NCI-H82 treated with DMSO at 0.1 percent for 48 hours (cell line): ENCODE results near the gene PHEX.
A peak's percentile ranks its signal among the peaks of the same experiment; 100 is the strongest.
"Not testable (repeated sequence)": the region's sequence is repeated elsewhere in the genome, so short reads cannot be mapped to it uniquely, and the experiment has no call there.

Experiments used
- DNase-seq: peaks from one replicate; lab custom pipeline; 2025; ENCODE audit not compliant: unreplicated experiment; lab: John Stamatoyannopoulos, UW

PHEX gene

DNA sequence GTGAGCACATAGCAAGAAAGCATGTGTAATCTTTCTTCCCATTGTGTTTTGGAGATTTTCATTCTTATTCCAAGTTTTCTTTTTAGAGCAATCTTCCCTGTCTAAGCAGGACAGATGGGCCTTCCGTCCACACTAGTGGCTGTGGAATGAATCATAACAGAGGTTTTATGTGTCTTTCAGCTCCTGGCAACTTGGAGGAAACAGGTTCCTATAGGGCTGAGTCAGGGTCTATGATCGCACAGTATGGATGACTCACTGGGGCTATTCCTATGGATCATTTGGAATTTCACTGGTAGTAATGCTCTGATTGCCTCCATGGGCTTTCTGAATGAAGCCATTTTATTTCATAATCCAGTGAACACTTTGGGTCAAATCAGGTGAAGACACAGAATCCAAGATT lies 188.8 kb downstream of the PHEX start:
- no peak for DNase-seq

DNA sequence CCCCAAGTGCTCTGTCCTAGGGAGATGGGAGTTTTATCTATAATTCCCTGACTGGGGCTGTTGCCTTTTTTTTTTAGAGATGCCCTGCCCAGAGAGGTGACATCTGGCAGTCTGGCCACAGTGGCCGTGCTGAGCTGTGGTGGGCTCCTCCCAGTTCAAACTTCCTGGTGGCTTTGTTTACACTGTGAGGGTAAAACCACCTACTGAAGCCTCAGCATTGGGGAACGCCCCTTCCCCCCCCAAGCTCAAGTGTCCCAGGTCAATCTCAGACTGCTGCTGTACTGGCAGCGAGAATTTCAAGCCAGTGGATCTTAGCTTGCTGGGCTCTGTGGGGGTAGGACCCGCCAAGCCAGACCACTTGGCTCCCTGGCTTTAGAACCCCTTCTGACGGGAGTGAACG lies 202.3 kb downstream of the PHEX start:
- no peak for DNase-seq

DNA sequence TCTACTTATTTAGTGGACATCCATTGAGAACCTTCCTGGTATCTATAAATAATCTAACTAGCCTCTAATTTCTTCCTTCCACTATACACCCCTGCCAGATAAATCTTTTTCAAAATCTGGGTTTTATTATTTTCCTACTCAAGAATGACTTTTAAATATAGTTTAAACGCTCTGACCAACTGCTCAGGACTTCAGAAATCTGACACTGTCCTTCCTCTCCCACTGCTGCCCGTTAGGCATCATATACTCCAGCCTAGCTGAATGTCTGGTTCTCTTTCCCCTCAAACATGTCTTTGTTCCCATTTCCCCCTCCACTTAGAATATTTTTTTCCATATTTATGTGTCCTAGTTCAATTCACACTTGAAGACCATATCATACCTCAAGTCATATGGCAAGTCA lies 205.4 kb downstream of the PHEX start:
- no peak for DNase-seq

DNA sequence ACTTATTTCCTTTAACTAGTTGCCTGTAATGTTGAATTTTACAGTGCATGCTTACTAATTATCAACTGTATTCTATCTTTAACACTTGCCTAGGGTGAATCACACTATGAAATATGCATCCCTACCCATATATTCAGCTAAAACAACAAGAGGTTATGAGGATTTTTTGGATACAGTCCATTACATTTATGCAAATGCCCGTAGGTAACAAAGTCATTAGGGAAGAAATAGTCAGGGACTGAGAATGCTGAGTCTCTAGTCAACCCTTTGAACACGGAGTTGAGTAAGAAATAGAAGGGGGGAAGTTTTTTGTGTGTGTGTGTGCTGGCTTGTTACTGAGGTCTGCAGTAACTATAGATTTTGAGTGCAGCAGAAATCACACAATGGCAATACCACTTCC lies 214.5 kb downstream of the PHEX start:
- no peak for DNase-seq

DNA sequence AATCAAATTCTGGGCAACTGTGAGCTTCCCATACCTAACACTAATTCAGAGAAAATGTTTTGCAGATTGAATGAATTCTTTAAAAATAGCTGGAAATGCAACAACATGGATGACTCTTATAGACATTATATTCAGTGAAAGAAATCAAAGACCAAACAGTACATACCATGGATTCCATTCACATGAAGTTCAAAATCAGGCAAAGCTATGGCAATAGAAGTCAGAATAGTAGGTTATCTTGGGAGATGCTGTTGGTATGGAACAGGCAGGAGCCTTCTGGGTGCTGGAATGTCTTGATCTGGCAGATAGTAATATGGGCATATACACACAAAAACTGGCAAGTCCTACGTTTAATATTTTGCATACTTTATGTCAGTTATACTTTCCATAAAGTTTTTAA lies 215.0 kb downstream of the PHEX start:
- no peak for DNase-seq

DNA sequence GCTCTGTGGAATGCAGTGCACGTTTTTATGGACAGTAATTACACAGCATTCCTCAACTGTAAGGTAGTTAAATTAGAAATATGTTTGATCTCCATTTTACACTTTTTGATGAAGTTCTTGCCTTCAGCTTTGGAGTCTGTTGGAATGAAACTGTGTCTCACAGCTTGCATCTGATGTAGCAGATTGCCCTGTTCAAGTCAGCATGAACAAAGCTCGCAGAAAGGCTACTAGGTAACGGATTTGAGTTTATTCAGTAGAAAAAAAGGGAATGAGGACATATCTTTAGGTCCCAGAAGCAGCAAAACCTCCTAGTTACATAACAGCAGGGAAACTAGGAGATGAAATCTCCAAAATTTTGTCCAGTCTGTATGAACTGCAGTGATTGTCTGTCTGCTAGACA lies 216.3 kb downstream of the PHEX start:
- no peak for DNase-seq

DNA sequence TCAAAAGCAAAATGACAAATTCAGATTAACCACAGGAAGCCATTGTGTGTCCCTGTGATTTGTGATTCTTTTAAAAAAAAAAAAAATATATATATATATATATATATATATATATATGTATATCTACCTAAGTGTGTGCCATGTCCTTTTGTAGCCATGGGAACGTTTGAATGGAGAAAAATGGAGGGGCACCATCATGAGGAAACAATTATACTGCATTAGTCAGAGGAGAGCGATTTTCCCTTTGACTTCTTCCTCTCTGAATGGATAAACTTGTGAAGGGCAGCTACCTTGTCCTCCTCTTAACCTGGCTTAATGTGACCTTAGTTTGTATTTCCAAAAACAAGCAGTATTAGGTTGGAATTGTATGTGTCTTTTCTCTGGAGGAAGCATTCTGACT lies 217.2 kb downstream of the PHEX start:
- DNase-seq = no peak

DNA sequence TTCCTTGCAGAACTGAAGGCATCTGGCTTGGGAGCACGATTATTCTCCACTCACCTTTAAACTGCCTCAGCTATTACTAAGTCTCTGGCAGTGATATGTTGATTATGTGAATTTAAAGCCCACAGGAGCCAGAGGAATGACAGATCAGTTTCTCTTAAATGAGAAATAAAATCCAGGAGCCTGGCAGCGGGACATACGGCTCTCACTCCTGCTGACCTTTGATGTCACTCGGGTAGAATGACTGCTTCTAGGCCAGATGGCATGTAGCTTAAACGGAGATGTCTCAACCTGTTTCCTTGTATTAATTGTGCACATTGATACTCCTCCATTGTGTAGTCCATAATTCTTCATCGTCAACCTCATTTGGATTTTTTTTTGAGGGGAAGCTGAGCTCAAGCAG lies 236.6 kb downstream of the PHEX start:
- DNase-seq = no peak

DNA sequence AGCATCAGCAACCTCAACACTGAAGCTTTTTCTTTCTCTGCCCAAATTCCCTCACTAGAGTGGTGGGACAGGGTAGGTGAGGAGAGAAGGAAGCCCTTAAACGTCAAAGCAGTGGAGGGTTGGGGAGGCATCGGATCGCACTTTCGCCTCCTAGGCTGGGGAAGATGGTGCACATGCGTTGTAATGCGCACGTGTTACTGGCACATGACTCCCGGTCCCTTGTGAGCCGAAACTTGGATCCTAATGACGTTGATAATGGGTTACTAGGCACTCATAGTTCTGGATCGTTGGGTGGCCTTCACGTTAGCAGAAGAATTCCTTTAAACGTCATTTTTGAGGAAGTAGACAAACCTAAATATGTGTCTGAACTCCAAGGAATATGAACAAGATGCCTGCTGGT lies 240.5 kb downstream of the PHEX start, which contains the start of gene CBLL2:
CBLL2 (plus strand) TSS at position 301 of the 400 bp plus-strand sequence; CDS start at position 380, 79 bp downstream.
- DNase-seq = no peak

DNA sequence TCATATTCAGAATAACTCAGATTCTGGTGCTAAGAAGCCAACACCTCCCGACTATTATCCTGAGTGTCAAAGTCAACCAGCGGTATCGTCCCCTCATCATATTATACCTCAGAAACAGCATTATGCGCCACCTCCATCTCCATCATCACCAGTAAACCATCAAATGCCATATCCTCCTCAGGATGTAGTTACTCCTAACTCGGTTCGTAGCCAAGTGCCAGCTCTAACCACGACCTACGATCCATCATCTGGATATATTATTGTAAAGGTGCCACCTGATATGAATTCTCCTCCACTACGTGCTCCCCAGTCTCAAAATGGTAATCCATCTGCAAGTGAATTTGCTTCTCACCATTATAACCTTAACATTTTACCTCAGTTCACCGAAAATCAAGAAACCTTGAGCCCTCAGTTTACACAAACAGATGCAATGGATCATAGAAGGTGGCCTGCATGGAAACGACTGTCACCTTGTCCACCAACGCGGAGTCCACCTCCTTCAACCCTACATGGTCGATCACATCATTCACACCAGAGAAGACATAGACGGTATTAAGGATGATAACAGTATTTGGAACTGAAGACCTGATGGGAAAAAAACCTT lies 241.7 kb downstream of the PHEX start:
- DNase-seq = no peak

DNA sequence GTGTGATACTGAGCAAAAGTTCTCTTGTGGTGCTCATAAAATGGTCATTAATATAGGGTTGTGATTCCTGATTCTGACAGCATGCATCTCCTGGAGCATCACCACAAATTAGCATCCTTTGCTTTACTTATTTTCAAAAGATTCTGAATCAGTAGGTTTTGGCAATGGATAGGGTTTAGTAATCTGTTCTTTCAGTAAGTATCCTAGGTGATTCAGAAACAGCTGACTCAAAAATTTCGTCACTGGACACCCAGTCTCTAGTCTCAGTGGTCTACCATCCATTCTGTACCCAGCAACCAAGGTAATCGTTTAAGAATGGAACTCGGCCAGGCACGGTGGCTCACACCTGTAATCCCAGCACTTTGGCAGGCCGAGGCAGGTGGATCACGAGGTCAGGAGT lies 244.7 kb downstream of the PHEX start:
- no peak for DNase-seq

DNA sequence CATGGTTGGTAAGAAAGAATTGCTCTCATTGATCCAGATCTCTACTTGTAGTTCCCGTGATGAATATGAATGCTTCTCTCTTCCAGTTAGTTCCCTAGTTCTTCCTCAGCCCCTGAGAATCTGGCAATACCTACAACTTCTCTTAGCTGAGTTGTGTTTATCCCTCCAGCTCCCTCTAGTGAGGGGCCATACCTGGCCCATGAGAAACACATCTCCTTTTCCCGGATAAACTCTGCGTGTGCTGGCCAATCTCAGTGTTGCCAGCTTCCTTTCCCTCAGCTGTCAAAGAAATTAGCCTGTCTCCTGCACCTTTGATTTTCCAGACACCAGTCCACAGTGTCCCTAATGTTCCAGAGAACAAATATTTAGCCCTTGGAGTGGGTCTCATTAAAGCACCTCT lies 246.2 kb downstream of the PHEX start:
- no peak for DNase-seq

DNA sequence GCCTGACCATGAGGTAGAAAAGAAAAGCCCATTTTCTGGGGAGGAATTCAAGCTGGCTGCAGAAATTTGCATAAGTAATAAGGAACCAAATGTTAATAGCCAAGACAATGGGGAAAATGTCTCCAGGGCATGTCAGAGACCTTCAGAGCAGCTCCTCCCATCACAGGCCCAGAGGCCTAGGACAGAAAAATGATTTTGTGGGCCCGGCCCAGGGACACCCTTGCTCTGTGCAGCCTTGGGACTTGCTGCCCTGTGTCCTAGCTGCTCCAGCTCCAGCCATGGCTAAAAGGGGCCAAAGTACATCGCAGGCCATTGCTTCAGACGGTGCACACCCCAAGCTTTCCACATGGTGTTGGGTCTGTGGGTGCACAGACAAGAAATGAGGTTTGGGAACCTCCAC lies 257.1 kb downstream of the PHEX start:
- not testable (repeated sequence) for DNase-seq

DNA sequence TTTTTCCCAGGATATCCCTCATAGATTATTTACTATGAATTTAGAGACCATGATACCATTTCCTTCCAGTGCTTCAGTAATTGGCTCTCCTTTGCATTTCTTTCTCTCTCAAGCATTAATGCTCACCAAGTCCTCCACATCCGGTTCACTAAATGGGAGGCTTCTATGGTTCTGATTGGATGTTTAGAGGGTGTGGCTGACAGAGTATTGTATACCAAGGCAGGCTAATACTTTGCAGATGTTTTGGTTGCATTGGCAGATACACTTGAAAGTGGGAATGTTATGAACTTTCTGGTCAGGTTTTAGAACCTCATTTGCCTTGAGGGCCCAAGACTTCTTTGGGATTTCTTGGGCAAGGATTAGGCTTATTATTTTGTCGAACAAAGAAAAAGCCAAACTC lies 264.7 kb downstream of the PHEX start:
- DNase-seq = no peak

DNA sequence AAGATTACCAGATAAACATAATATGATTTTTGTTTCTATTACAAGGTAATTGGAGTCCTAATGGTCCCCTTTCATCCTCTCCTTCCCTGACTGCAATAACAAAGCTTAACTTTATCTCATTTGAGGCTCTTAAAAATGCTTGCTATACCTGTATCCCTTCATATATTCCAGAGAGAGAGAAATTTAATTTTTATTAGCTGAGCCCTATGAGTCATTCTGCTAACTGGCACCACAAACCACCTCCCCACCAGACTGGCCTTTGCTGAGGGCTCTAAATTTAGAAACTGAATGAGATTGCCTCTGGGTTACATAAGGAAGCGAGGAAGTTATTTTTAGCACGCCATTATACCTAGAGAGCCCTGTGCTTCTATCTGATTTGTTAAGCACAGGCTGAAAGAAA lies 268.0 kb downstream of the PHEX start:
- peak; percentile 69 for DNase-seq
